WI38 (cell line): Measurements from ENCODE around the gene AZIN2.
A peak's percentile ranks its signal among the peaks of the same experiment; 100 is the strongest.

Source experiments
- H3K4me3 ChIP-seq: 2 replicates; pipeline ENCODE4 v1.5.1; 2011; ENCODE audit warnings: low read depth, mild to moderate bottlenecking, control low read depth, low read length
- TF ChIP-seq, protein P1 (sequence below): IDR thresholded peaks from 2 replicates; pipeline ENCODE4 v1.5.1; 2012; ENCODE audit warnings: low read depth, mild to moderate bottlenecking, control low read depth, low read length

AZIN2 gene

DNA sequence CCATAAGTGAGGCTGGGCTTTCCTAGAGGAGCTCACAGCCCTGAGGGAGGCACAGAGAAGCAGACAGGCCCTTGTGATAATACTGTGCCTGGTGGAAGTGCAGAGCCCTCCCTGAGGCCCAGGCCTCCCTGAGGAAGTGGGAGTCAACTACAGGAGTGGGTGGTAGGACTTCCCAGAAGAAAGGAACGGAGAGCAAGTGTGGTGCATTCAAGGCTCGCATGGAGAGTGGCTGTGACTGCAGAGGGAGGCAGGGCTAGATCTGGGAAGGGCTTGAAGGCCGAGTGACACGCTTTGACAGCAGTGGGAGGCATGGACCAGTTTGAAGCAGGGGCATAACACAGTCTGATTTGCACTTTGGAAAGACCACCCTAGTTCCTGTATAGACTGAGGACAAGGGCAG lies 37.3 kb downstream of the AZIN2 start:
- H3K4me3 ChIP-seq, result no peak overlapping the region
- TF ChIP-seq, protein P1, sequence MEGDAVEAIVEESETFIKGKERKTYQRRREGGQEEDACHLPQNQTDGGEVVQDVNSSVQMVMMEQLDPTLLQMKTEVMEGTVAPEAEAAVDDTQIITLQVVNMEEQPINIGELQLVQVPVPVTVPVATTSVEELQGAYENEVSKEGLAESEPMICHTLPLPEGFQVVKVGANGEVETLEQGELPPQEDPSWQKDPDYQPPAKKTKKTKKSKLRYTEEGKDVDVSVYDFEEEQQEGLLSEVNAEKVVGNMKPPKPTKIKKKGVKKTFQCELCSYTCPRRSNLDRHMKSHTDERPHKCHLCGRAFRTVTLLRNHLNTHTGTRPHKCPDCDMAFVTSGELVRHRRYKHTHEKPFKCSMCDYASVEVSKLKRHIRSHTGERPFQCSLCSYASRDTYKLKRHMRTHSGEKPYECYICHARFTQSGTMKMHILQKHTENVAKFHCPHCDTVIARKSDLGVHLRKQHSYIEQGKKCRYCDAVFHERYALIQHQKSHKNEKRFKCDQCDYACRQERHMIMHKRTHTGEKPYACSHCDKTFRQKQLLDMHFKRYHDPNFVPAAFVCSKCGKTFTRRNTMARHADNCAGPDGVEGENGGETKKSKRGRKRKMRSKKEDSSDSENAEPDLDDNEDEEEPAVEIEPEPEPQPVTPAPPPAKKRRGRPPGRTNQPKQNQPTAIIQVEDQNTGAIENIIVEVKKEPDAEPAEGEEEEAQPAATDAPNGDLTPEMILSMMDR, result no peak

DNA sequence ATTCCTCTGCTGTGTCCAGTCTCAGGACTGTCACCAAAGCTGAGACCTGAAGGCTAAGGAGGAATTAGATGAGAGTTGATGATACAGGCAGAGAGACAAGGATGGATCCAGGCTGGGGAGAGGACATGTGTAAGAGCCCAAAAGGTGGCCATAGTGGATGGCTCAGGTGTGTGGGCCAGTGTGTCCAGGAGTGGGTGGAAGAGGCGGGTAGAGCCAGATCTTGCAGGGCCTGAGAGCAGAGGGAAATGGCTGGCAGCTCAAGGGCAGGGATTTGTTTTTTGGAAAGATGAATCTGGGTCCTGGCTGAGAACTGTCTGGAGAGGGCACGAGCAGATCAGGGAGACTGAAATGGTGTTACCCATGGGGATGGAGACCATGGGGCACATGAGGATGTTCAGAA lies 38.1 kb downstream of the AZIN2 start:
- H3K4me3 ChIP-seq, result no peak overlapping the region
- TF ChIP-seq, protein P1, result no peak

DNA sequence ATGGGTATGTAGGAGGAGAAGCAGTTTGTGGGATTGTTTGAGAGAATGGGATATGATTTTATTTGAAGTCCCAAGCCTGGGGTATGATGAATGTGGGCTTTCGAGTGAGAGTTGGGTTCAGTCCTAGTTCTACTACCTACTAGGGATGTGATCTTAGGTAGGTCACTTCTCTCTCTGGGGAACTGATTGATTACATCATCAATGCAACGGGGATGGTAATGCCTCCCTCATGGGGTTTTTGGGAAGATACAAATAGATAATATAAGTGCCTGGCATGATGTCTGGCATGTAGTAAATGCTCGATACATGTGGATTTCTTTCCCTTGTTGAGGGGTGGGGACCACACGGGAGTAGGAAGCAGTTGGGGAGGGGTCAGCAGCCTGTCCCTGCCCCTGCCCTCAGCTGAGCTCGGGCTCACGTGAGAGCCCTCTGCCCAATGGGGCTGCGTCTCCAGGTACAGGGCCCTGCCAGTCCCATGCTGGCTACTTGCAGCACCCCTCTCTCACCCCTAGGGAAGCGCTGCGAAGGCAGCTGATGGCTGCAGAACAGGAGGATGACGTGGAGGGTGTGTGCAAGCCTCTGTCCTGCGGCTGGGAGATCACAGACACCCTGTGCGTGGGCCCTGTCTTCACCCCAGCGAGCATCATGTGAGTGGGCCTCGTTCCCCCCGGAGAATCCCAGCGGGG lies 38.7 kb downstream of the AZIN2 start:
- no peak overlapping the region for H3K4me3 ChIP-seq
- TF ChIP-seq, protein P1, result 0 out of 2 replicates have a peak, but pooled peaks have one; percentile 8

DNA sequence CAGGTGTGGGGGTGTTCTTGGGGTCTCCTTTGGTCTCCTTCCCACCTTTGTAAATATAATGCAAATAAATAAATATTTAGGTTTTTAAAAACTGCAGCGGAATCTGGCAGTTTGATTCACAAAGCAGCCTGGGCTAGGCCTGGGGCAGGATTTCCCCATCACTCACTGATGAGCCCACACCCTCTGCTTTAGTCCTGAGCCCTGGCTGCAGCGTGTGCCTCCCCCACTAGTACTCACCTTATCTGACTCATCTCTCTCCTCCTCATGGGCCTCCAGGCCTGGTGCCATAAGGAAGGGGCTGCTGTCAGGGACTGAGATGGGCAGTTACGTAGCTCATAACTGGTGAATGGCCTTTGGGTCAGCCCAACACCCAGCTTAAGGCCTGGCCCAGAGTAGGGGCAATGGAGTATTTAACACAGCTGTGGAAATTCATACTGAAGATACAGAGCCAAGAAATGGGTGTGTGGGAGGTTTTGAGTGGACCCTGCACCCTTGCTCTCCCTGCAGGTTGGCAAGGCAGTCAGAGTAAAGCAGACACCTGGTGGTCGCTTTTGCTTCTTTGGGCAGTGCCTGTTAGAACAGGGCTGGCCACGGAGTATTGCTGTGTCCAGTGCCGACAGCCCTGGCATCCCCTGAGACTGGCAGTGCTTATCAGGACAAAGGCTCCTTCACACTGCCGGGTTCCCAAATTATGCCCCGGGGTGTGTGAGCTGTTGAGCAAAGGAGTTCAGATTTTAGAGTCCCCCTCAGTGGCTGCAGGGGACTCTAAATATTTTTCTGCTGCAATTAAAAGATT lies 39.7 kb downstream of the AZIN2 start:
- H3K4me3 ChIP-seq, result no peak overlapping the region

DNA sequence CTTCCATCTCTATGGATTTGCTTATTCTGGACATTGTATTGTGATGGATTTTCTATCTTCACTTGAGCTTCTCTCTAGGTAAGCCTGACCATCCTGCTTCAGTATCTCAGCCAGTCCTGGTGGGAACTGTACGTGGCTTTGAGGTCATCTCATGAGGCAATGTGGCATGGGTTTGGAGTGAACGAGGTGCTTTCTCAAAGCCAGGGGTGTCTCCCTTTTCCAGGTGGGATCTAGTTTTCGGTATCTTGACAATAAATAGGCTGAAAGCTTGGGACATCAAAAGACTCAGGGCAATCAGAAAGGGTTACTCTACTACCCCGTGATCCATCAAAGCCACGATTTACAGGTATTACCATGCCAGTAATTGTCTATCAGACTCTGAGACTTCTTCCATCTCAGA lies 40.8 kb downstream of the AZIN2 start:
- TF ChIP-seq, protein P1, result no peak

More for the DNA sequence above, 39.7 kb downstream of the AZIN2 start:
- TF ChIP-seq, protein P1, result no peak

DNA sequence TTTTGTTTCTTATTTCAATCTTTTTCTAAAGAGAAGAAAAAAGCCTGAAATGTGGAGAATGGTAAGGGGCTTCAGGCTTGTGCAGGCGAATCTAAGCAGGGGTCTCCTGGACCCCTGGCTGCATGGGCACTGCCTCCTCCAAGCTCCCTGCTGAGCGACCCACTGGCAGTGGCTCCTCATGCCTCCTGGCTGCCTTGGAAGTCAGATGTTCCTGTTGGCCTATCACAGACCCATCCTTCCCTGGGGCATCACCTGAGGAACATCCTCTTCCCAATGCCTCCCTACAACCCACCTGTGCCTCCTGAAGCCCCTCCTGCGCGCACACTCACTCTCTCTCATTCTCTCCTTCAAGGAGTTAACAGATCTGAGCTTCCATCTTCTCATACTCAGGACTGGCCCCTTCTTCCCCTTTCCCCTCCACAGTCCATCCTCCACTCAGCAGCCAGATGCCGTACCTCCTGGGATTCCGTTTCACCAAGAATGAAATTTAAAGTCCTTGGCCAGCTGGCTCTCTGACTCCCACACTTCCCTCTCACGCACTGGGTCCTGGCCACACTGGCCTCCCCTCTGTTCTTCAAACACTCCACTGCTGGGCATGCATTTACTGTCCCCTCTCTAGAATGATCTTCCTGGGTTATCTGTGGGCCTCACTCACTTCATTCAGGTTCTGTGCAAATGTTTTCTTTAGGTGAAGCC lies 41.7 kb downstream of the AZIN2 start:
- no peak overlapping the region for H3K4me3 ChIP-seq
- TF ChIP-seq, protein P1, result no peak

More for the DNA sequence above, 40.8 kb downstream of the AZIN2 start:
- H3K4me3 ChIP-seq, result no peak overlapping the region
